NCI-H187 treated with DMSO at 0.1 percent for 48 hours (cell line): ENCODE results near the gene RO60.
A peak's percentile ranks its signal among the peaks of the same experiment; 100 is the strongest.
"Not testable (repeated sequence)": the region's sequence is repeated elsewhere in the genome, so short reads cannot be mapped to it uniquely, and the experiment has no call there.

Experiments
- DNase-seq: peaks from one replicate; lab custom pipeline; 2025; lab: John Stamatoyannopoulos, UW

Gene RO60

GRCh38 chr1:193059282-193060114, at the start of gene RO60, which contains the start of gene UCHL5:
Gene RO60, plus strand, starts transcription at chr1:193059612. Its CDS starts 9,443 bp downstream, at chr1:193069055.
Gene UCHL5, minus strand, starts transcription at chr1:193059360. Its CDS starts 100 bp downstream, at chr1:193059260.
- DNase-seq: peak; percentile 98

- DNase-seq: no peak
Measured at GRCh38 chr1:193011406-193011805, 48.0 kb upstream of the RO60 start.

GRCh38 chr1:193013005-193013404, 46.4 kb upstream of the RO60 start:
- DNase-seq: no peak

- DNase-seq: no peak
Measured at GRCh38 chr1:193013707-193014106, 45.7 kb upstream of the RO60 start.

GRCh38 chr1:193014400-193014799, 45.0 kb upstream of the RO60 start:
- DNase-seq: no peak

GRCh38 chr1:193016788-193017187, 42.6 kb upstream of the RO60 start:
- no peak for DNase-seq

- no peak for DNase-seq
Measured at GRCh38 chr1:193019442-193020026, 39.9 kb upstream of the RO60 start.

GRCh38 chr1:193025218-193025617, 34.2 kb upstream of the RO60 start:
- no peak for DNase-seq

- DNase-seq: no peak
Measured at GRCh38 chr1:193030280-193030679, 29.1 kb upstream of the RO60 start.

GRCh38 chr1:193031431-193031830, 28.0 kb upstream of the RO60 start:
- DNase-seq: no peak

GRCh38 chr1:193032643-193033427, 26.6 kb upstream of the RO60 start:
- not testable (repeated sequence) for DNase-seq

- no peak for DNase-seq
Measured at GRCh38 chr1:193033610-193034009, 25.8 kb upstream of the RO60 start.

- no peak for DNase-seq
Measured at GRCh38 chr1:193036337-193037047, 22.9 kb upstream of the RO60 start.

- DNase-seq: no peak
Measured at GRCh38 chr1:193040011-193040410, 19.4 kb upstream of the RO60 start.

GRCh38 chr1:193042766-193043691, 16.4 kb upstream of the RO60 start:
- DNase-seq: no peak

GRCh38 chr1:193048913-193049312, 10.5 kb upstream of the RO60 start:
- not testable (repeated sequence) for DNase-seq

- no peak for DNase-seq
Measured at GRCh38 chr1:193054169-193054675, 5.2 kb upstream of the RO60 start.

- no peak for DNase-seq
Measured at GRCh38 chr1:193058529-193059281, 707 bp upstream of the RO60 start.

- no peak for DNase-seq
Measured at GRCh38 chr1:193060115-193060403, 647 bp downstream of the RO60 start.

GRCh38 chr1:193060406-193060805, 994 bp downstream of the RO60 start:
- no peak for DNase-seq
